Gastrocnemius medialis (tissue), 4 donors: Measurements from ENCODE around the gene TBC1D8.

Experiments used
- POLR2A ChIP-seq, 2 donors: fragments of 450-650 bp; IDR thresholded peaks; one replicate each; pipeline ENCODE4 v1.6.1; 2017; ENCODE audit warnings: antibody characterized with exemption in 2 of 2, mild to moderate bottlenecking in 2 of 2, moderate library complexity in 2 of 2
- TF ChIP-seq, protein P1 (sequence below), 5 experiments: fragments of 450-650 bp in 3 of 5; fragments of 200-600 bp in 2 of 5; sonication (generic) in 2 of 5; IDR thresholded peaks in 4 of 5; conservative IDR thresholded peaks in 1 of 5; 1 replicate in 4 of 5; 2 replicates in 1 of 5; pipeline ENCODE4 v1.5.1; 2016 to 2019; ENCODE audit warnings: antibody characterized with exemption in 5 of 5, mild to moderate bottlenecking in 3 of 5, moderate library complexity in 3 of 5

- TF ChIP-seq POLR2A (IDR thresholded peaks at IDR 0.05) = no peak
- TF ChIP-seq, protein P1, sequence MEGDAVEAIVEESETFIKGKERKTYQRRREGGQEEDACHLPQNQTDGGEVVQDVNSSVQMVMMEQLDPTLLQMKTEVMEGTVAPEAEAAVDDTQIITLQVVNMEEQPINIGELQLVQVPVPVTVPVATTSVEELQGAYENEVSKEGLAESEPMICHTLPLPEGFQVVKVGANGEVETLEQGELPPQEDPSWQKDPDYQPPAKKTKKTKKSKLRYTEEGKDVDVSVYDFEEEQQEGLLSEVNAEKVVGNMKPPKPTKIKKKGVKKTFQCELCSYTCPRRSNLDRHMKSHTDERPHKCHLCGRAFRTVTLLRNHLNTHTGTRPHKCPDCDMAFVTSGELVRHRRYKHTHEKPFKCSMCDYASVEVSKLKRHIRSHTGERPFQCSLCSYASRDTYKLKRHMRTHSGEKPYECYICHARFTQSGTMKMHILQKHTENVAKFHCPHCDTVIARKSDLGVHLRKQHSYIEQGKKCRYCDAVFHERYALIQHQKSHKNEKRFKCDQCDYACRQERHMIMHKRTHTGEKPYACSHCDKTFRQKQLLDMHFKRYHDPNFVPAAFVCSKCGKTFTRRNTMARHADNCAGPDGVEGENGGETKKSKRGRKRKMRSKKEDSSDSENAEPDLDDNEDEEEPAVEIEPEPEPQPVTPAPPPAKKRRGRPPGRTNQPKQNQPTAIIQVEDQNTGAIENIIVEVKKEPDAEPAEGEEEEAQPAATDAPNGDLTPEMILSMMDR (IDR thresholded peaks at IDR 0.05 in 4 of 5, conservative IDR thresholded peaks at IDR 0.05 in 1 of 5) = no peak
Measured at GRCh38 chr2:101153787-101154186, 2.6 kb upstream of the TBC1D8 start.
